ENCODE results near the gene NPR3. TPM values are rescaled to one million over a fixed set of nuclear protein-coding genes. Genes with fewer than 3 reads are reported as not detected.

The NPR3 gene
- 2.6 and 2.8 TPM in 2 replicates for total RNA-seq (2014; rRNA removed; shearing (Covaris generic); ENCODE audit: low replicate concordance)

- in situ Hi-C loops (cut with HindIII; ENCODE audit: low pct_unique_long_range_greater_than_20kb, low sequenced_read_pairs), result no loop called here
- DNase-seq (ENCODE audit: low read depth), result peak; percentile 51
Observed at GRCh38 chr5:32710550-32711361, at the start of gene NPR3. Gene NPR3, plus strand, starts transcription at chr5:32711321. Its CDS starts 456 bp downstream, at chr5:32711777.

GRCh38 chr5:32664523-32664922 lies 46.6 kb upstream of the NPR3 start:
- in situ Hi-C loops (cut with HindIII; ENCODE audit: low pct_unique_long_range_greater_than_20kb, low sequenced_read_pairs), result no loop called here
- no peak for DNase-seq (ENCODE audit: low read depth)

GRCh38 chr5:32668552-32668951 lies 42.6 kb upstream of the NPR3 start:
- DNase-seq (ENCODE audit: low read depth), result no peak
- in situ Hi-C loops (cut with HindIII; ENCODE audit: low pct_unique_long_range_greater_than_20kb, low sequenced_read_pairs), result no loop called here

GRCh38 chr5:32673272-32673671 lies 37.8 kb upstream of the NPR3 start:
- no peak for DNase-seq (ENCODE audit: low read depth)
- in situ Hi-C loops (cut with HindIII; ENCODE audit: low pct_unique_long_range_greater_than_20kb, low sequenced_read_pairs), result no loop called here

GRCh38 chr5:32677023-32677422 lies 34.1 kb upstream of the NPR3 start:
- in situ Hi-C loops (cut with HindIII; ENCODE audit: low pct_unique_long_range_greater_than_20kb, low sequenced_read_pairs), result no loop called here
- DNase-seq (ENCODE audit: low read depth), result no peak

- in situ Hi-C loops (cut with HindIII; ENCODE audit: low pct_unique_long_range_greater_than_20kb, low sequenced_read_pairs), result no loop called here
- no peak for DNase-seq (ENCODE audit: low read depth)
Observed at GRCh38 chr5:32678472-32678871, 32.6 kb upstream of the NPR3 start.

GRCh38 chr5:32679218-32679617 lies 31.9 kb upstream of the NPR3 start:
- in situ Hi-C loops (cut with HindIII; ENCODE audit: low pct_unique_long_range_greater_than_20kb, low sequenced_read_pairs), result no loop called here
- DNase-seq (ENCODE audit: low read depth), result no peak

- DNase-seq (ENCODE audit: low read depth), result no peak
- in situ Hi-C loops (cut with HindIII; ENCODE audit: low pct_unique_long_range_greater_than_20kb, low sequenced_read_pairs), result no loop called here
Observed at GRCh38 chr5:32680183-32680582, 30.9 kb upstream of the NPR3 start.

- no peak for DNase-seq (ENCODE audit: low read depth)
- in situ Hi-C loops (cut with HindIII; ENCODE audit: low pct_unique_long_range_greater_than_20kb, low sequenced_read_pairs), result no loop called here
Observed at GRCh38 chr5:32683125-32683524, 28.0 kb upstream of the NPR3 start.

GRCh38 chr5:32684260-32684659 lies 26.9 kb upstream of the NPR3 start:
- in situ Hi-C loops (cut with HindIII; ENCODE audit: low pct_unique_long_range_greater_than_20kb, low sequenced_read_pairs), result no loop called here
- no peak for DNase-seq (ENCODE audit: low read depth)

- no peak for DNase-seq (ENCODE audit: low read depth)
- in situ Hi-C loops (cut with HindIII; ENCODE audit: low pct_unique_long_range_greater_than_20kb, low sequenced_read_pairs), result no loop called here
Observed at GRCh38 chr5:32686799-32687498, 24.2 kb upstream of the NPR3 start.

GRCh38 chr5:32687499-32687831 lies 23.7 kb upstream of the NPR3 start:
- in situ Hi-C loops (cut with HindIII; ENCODE audit: low pct_unique_long_range_greater_than_20kb, low sequenced_read_pairs), result no loop called here
- no peak for DNase-seq (ENCODE audit: low read depth)

- DNase-seq (ENCODE audit: low read depth), result no peak
Observed at GRCh38 chr5:32690153-32690552, 21.0 kb upstream of the NPR3 start.

GRCh38 chr5:32690666-32691065 lies 20.5 kb upstream of the NPR3 start:
- no peak for DNase-seq (ENCODE audit: low read depth)
- in situ Hi-C loops (cut with HindIII; ENCODE audit: low pct_unique_long_range_greater_than_20kb, low sequenced_read_pairs), result no loop called here

More at GRCh38 chr5:32690153-32690552, 21.0 kb upstream of the NPR3 start:
- in situ Hi-C loops (cut with HindIII; ENCODE audit: low pct_unique_long_range_greater_than_20kb, low sequenced_read_pairs), result no loop called here

GRCh38 chr5:32692036-32692746 lies 18.9 kb upstream of the NPR3 start:
- DNase-seq (ENCODE audit: low read depth), result no peak
- in situ Hi-C loops (cut with HindIII; ENCODE audit: low pct_unique_long_range_greater_than_20kb, low sequenced_read_pairs), result no loop called here

- in situ Hi-C loops (cut with HindIII; ENCODE audit: low pct_unique_long_range_greater_than_20kb, low sequenced_read_pairs), result no loop called here
- no peak for DNase-seq (ENCODE audit: low read depth)
Observed at GRCh38 chr5:32703957-32704356, 7.2 kb upstream of the NPR3 start.

- in situ Hi-C loops (cut with HindIII; ENCODE audit: low pct_unique_long_range_greater_than_20kb, low sequenced_read_pairs), result no loop called here
- DNase-seq (ENCODE audit: low read depth), result peak; percentile 28
Observed at GRCh38 chr5:32707418-32707997, 3.6 kb upstream of the NPR3 start.

GRCh38 chr5:32708949-32709348 lies 2.2 kb upstream of the NPR3 start:
- DNase-seq (ENCODE audit: low read depth), result no peak
- in situ Hi-C loops (cut with HindIII; ENCODE audit: low pct_unique_long_range_greater_than_20kb, low sequenced_read_pairs), result no loop called here

All from Caki2 (cell line).